Small intestine (tissue), 7 donors: ENCODE data around the gene FAM124B. TPM values are rescaled to one million over a fixed set of nuclear protein-coding genes. Genes with fewer than 3 reads are reported as not detected.

Experiments
- DNase-seq, 2 donors: peaks; one replicate each; pipeline versions ENCODE4 v3.0.0 to v3.0.0-alpha.2; 2013
- FAIRE-seq: peaks from 2 replicates; lab custom pipeline; 2012; peaks lifted over from hg19 to GRCh38; lab: Jason Lieb, UNC
- H3K27ac ChIP-seq, 3 donors: one replicate each; pipeline ENCODE4 v1.5.1; 2013; ENCODE audit warnings: low read length in 2 of 3, mild to moderate bottlenecking in 2 of 3, control low read depth in 1 of 3, inconsistent platforms in 1 of 3, low read depth in 1 of 3, moderate library complexity in 1 of 3
- H3K27me3 ChIP-seq, 3 donors: one replicate each; pipeline ENCODE4 v1.6.1; 2013; ENCODE audit warnings: low read length in 3 of 3, inconsistent platforms in 1 of 3; ENCODE audit not compliant: control insufficient read depth in 3 of 3, insufficient read depth in 3 of 3
- H3K36me3 ChIP-seq, 3 donors: one replicate each; pipeline ENCODE4 v1.6.1; 2013; ENCODE audit warnings: low read length in 3 of 3, inconsistent platforms in 1 of 3, low read depth in 1 of 3, mild to moderate bottlenecking in 1 of 3, moderate library complexity in 1 of 3; ENCODE audit not compliant: control insufficient read depth in 3 of 3, insufficient read depth in 2 of 3
- H3K4me1 ChIP-seq, 3 donors: one replicate each; pipeline ENCODE4 v1.6.1; 2013; ENCODE audit warnings: low read length in 2 of 3, inconsistent platforms in 1 of 3, low read depth in 1 of 3, mild to moderate bottlenecking in 1 of 3, moderate library complexity in 1 of 3; ENCODE audit not compliant: control insufficient read depth in 3 of 3, insufficient read depth in 2 of 3
- H3K4me3 ChIP-seq, 3 donors: one replicate each; pipeline ENCODE4 v1.5.1; 2013; ENCODE audit warnings: low read length in 3 of 3, control low read depth in 1 of 3, inconsistent platforms in 1 of 3, low read depth in 1 of 3, mild to moderate bottlenecking in 1 of 3, moderate library complexity in 1 of 3
- H3K9me3 ChIP-seq, 2 donors: one replicate each; pipeline ENCODE4 v1.6.1; 2013; ENCODE audit warnings: low read depth in 1 of 2, low read length in 1 of 2; ENCODE audit not compliant: control insufficient read depth in 2 of 2, insufficient read depth in 1 of 2
- WGBS, 3 donors: extraction: QIAGEN DNeasy Blood & Tissue Kit; methylation state at CpG; one replicate each; pipeline ENCODE4 v1.1.7; 2013; 5-methylcytosine and 5-hydroxymethylcytosine counted together
- polyA plus RNA-seq, 4 donors: library from polyadenylated mRNA; stranded (reverse) in 3 of 4; unstranded in 1 of 4; fragments of 200-250 nt in 3 of 4; fragments of 120-200 nt in 1 of 4; gene quantifications; one replicate each; pipeline versions ENCODE4 v1.2.1 to v1.2.3, GENCODE V29; 2013
- donor health status: healthy with polysubstance abuse.
- donor health status: control.
- donor health status: control.
- donor health status: Bipolar disorder and iron deficiency.
- donor health status: healthy.

FAM124B gene
- polyA plus RNA-seq, 4 donors: 0.81 to 2.0 (median 1.1) TPM; not detected in 1

DNA sequence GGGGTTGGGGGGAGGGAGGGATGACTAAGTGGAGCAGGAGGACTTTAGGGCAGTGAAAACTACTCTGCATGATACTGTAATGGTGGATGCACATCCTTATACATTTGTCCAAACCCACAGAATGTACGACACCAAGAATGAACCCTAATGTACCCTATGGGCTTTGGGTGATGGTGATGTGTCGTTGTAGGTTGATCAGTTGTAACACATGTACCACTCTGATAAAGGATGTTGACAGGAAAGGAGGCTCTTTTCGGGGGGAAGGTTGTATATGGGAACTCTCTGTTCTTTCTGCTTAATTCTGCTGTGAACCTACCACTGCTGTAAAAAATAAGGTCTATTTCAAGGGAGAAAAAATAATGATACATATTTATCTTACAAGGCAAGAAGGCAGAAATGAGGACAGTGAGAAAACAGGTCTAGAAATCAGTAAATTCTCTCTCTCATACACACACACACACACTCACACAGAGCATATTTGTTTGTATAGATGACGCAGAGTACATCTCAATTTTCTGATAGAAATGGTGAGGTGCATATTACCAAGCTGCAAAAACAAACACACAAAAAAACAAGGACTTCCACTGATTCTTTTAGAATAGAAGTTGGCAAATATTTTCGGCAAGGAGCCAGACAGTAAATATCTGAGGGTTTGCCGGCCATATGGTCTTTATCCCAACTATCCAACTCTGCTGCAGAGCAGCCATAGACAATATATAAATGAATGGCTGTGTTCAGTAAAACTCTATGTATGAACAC is 20.2 kb downstream of the FAM124B start:
- Histone ChIP-seq H3K27ac (no peak overlapping the region), H3K27me3 (no peaks in the 10 kb centered on the region), H3K36me3 (no peaks in the 10 kb centered on the region), H3K4me1 (no peaks in the 10 kb centered on the region), H3K9me3 (no peaks in the 10 kb centered on the region), H3K4me3 (no peak overlapping the region)
- FAIRE-seq (no peak), DNase-seq (no peak)
- WGBS, 3 donors: 71 to 91% (median 81%) methylated on average over 6 of the region's 6 CpGs

DNA sequence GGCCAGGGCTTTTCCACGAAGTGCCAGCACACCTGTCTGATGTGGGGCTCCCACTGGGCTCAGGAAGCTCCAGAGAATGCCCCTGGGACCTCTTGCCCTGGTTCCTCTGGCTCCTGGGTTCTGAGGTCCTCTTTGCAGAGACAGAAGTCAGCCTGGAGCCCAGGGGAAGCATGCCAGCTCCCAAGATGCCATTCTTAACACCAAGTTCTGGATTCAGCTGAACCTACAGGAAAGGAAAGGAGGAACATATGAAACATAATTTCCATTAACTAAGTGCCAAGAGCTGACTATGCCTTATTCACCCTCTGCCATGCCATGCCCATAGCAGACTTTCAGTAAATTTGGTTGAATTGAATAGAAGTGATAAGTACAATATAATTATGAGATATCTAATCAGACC is 21.9 kb downstream of the FAM124B start:
- FAIRE-seq (no peak), DNase-seq (no peak)
- Histone ChIP-seq H3K4me3 (no peak overlapping the region), H3K27ac (no peak overlapping the region), H3K36me3 (no peaks in the 10 kb centered on the region), H3K9me3 (no peaks in the 10 kb centered on the region), H3K4me1 (no peaks in the 10 kb centered on the region), H3K27me3 (no peaks in the 10 kb centered on the region)
- WGBS, 3 donors: 54 to 89% (median 72%) methylated on average over 1 of the region's 1 CpG

DNA sequence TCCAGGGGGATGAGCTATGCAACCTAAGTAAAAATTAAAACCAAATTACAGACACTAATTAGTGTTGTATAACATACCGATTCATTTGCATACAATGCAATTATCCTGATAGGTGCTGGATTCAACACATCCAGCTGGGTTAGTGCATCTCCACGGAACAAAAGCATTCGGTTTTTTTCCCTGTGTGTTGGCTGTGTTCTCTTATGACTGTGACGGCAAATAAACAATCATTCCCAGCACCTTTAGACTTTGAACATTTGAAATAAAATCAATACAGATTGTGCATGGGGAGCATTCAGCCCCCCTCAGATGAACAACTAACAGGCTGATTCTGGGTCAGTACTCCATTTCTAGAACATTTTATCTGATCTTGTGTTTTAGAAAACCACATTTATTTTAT is 22.7 kb downstream of the FAM124B start:
- no peaks in the 10 kb centered on the region for H3K36me3 ChIP-seq
- H3K9me3 ChIP-seq: no peaks in the 10 kb centered on the region
- WGBS, 3 donors: 26 to 60% (median 41%) methylated on average over 4 of the region's 4 CpGs
- no peak for FAIRE-seq
- no peak overlapping the region for H3K4me3 ChIP-seq
- DNase-seq: peak in 1 of 2 donors; percentile 17
- no peak overlapping the region for H3K27ac ChIP-seq
- H3K4me1 ChIP-seq: no peaks in the 10 kb centered on the region
- no peaks in the 10 kb centered on the region for H3K27me3 ChIP-seq

DNA sequence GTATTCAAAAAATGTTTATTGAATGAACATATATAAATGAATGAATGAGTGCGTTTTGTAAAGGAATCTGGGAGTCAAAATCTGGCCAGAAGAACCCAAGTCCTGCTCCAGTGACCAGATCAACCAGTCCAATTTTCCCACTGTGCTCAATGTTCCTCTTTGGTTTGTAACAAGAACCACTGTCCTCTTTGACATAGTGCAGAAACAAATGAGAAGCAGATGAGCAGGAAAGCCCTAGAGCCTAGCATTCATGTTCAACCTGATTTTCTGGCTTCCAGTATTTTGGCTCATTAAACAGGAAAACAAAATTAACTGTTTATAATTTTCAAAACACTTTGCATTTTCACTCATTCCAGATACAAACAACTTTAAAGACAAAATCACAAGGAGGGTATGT is 23.2 kb downstream of the FAM124B start:
- Histone ChIP-seq H3K27ac (no peak overlapping the region), H3K27me3 (no peaks in the 10 kb centered on the region), H3K36me3 (no peaks in the 10 kb centered on the region), H3K9me3 (no peaks in the 10 kb centered on the region), H3K4me1 (no peaks in the 10 kb centered on the region), H3K4me3 (no peak overlapping the region)
- DNase-seq (no peak), FAIRE-seq (no peak)
- WGBS, 3 donors: 90 to 93% (median 91%) methylated on average over 1 of the region's 1 CpG

DNA sequence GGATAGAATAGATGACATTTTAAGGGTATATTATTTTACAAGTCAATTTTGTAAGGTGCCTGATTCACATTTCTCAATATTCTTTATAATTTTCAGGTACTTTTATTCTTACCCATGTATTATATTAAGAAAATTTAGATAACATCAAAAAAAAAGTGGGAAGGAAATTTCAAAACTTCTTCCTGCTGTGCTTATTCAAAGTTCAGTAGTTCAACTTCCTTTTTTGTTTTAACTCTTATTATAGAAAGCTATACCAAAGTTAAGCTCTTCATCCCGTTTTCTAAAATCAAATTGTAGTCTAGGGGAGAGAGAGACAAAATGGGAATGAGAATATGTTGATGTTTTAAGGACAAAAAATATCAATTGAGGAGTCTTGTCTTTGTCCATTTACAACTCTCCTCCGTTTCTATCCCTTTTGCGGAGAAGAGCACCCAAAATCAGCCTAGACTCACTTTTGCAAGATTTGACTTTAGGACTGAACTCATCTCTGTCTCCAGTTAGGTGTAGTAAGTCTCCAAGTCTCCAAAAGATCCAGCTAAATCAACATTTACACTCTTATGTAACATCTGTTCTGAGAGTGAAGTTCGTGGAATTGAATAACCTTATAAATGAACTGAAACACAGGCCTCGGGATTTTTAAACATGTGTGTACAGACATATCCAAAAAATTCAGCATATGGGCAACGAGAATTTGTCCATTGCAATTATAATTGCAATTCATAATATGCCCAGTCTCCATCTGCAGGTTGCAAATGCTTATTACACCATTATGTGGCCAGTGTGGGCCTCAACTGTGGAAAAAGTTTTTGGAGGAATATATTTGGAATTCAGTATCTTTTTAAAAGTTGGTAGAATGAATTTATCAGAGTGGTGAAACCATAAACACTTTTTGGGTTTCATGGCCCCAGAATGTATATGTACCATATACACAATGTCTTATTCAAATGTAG is 23.9 kb downstream of the FAM124B start:
- no peaks in the 10 kb centered on the region for H3K27me3 ChIP-seq
- H3K9me3 ChIP-seq: no peaks in the 10 kb centered on the region
- no peak for FAIRE-seq
- no peak for DNase-seq
- H3K4me3 ChIP-seq: no peak overlapping the region
- no peaks in the 10 kb centered on the region for H3K36me3 ChIP-seq
- 75 to 82% (median 76%) methylated on average over 6 of the region's 6 CpGs for WGBS, 3 donors
- H3K27ac ChIP-seq: no peak overlapping the region
- no peaks in the 10 kb centered on the region for H3K4me1 ChIP-seq

DNA sequence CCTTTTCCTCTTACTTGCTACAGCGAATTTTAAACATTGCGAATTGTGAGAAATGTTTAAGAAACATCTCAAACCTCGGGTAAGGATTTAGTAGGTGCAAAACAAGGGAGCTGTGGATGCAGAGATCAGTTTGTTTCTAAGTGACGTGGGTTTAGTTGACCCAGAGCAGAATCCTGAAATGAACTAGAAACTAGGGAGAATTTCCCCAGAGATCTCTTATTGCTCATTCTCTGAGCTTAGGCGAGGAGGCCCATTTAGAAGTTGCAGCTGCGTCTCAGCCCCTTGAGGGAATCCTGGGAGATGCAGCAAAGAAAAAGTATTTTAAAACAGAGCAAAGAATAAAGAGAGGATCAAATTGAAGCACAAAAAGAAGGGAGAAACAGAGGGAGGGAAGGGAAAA is 29.3 kb downstream of the FAM124B start:
- Histone ChIP-seq H3K4me1 (no peaks in the 10 kb centered on the region), H3K4me3 (no peak overlapping the region), H3K27ac (no peak overlapping the region), H3K36me3 (no peaks in the 10 kb centered on the region), H3K9me3 (no peaks in the 10 kb centered on the region), H3K27me3 (no peaks in the 10 kb centered on the region)
- DNase-seq (no peak), FAIRE-seq (no peak)
- WGBS, 3 donors: 84 to 87% (median 86%) methylated on average over 6 of the region's 6 CpGs

DNA sequence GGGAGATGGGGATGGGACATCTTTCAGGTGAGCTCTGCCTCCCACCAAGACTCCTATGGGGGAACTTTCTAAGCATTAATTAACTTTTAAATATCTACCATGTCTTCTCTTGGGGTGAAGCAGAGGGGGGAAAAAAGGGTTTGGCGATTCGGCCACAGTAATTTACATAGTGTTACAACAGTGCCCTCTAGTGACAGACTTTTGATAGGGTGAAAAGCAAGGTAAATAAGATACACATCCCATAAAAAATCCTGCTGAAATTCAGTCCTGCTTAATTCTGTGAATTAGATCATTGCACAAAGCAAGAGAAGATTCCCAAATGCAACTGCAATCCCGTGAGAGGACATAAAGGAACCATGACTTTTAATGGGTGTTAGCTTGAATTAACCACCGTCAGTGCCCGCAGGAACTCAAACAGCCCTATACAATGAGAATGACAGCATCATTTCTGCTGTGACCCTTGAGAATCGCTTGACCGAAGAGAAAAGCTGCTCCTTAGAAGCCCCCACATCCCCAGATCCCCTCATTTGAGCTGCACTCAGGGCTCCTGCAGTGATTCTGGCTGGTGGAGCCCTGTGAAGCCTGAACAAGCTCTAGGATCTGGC is 32.8 kb downstream of the FAM124B start:
- Histone ChIP-seq H3K4me3 (no peak overlapping the region), H3K4me1 (no peaks in the 10 kb centered on the region), H3K27me3 (no peaks in the 10 kb centered on the region), H3K27ac (no peak overlapping the region), H3K9me3 (no peaks in the 10 kb centered on the region), H3K36me3 (no peaks in the 10 kb centered on the region)
- DNase-seq (peak; percentile 48), FAIRE-seq (no peak)
- 53 to 60% (median 58%) methylated on average over 7 of the region's 7 CpGs for WGBS, 3 donors

DNA sequence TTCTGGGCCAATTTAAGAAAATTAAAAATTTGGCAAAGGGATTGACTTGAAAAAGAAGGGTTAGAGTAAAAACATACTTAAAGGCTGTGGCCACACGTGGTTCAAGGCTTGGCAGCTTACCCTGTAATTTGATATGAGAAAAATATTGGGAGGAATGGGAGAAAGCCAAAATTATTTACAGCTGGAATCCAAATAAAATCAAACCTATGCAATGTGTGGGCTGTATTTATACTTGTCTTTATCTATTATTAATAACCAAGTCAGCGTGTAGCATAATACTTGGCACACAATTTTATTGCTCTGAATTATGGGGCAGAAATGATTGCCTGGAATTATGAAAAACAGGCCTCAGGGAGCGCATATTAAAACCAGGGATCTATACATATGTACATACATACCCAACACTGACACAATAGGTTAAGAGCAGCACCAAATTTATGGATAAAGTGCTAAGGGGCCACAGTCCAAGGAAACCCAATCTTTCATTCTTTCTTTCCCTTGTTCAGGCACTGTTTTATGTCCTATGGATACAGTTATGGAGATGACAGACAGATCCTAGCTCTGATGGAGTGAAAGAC is 35.6 kb downstream of the FAM124B start:
- H3K27me3 ChIP-seq: no peaks in the 10 kb centered on the region
- H3K4me1 ChIP-seq: no peaks in the 10 kb centered on the region
- FAIRE-seq (no peak), DNase-seq (no peak)
- H3K36me3 ChIP-seq: no peaks in the 10 kb centered on the region
- WGBS, 3 donors: 24 to 52% (median 28%) methylated on average over 3 of the region's 3 CpGs
- H3K9me3 ChIP-seq: peaks cover 0 to 3% of the 10 kb centered on the region in 2 donors
- no peak overlapping the region for H3K27ac ChIP-seq
- H3K4me3 ChIP-seq: no peak overlapping the region
